Muscle layer of duodenum (tissue), 2 donors: Measurements from ENCODE around the gene TMEFF1.

Source experiments
- H3K27ac ChIP-seq: one replicate; pipeline ENCODE4 v1.7.0; 2013; ENCODE audit warnings: mild to moderate bottlenecking, low read length
- H3K27me3 ChIP-seq: one replicate; pipeline ENCODE4 v1.7.0; 2013; ENCODE audit warnings: low read depth, mild to moderate bottlenecking, control low read depth, low read length
- H3K36me3 ChIP-seq, 2 donors: one replicate each; pipeline ENCODE4 v1.7.0; 2013; ENCODE audit warnings: low read length in 2 of 2, control low read depth in 1 of 2, mild to moderate bottlenecking in 1 of 2; ENCODE audit not compliant: insufficient read depth in 2 of 2, control insufficient read depth in 1 of 2
- H3K4me1 ChIP-seq, 2 donors: one replicate each; pipeline ENCODE4 v1.7.0; 2013; ENCODE audit warnings: low read length in 2 of 2, mild to moderate bottlenecking in 2 of 2, control low read depth in 1 of 2, moderate library complexity in 1 of 2; ENCODE audit not compliant: insufficient read depth in 2 of 2, control insufficient read depth in 1 of 2
- H3K4me3 ChIP-seq, 2 donors: one replicate each; pipeline ENCODE4 v1.7.0; 2013; ENCODE audit warnings: low read length in 2 of 2, low read depth in 1 of 2, mild to moderate bottlenecking in 1 of 2
- H3K9me3 ChIP-seq, 2 donors: one replicate each; pipeline ENCODE4 v1.7.0; 2013; ENCODE audit warnings: low read length in 2 of 2, control low read depth in 1 of 2, mild to moderate bottlenecking in 1 of 2; ENCODE audit not compliant: control insufficient read depth in 1 of 2
- donor health status: healthy.

The TMEFF1 gene, protein sequence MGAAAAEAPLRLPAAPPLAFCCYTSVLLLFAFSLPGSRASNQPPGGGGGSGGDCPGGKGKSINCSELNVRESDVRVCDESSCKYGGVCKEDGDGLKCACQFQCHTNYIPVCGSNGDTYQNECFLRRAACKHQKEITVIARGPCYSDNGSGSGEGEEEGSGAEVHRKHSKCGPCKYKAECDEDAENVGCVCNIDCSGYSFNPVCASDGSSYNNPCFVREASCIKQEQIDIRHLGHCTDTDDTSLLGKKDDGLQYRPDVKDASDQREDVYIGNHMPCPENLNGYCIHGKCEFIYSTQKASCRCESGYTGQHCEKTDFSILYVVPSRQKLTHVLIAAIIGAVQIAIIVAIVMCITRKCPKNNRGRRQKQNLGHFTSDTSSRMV

DNA sequence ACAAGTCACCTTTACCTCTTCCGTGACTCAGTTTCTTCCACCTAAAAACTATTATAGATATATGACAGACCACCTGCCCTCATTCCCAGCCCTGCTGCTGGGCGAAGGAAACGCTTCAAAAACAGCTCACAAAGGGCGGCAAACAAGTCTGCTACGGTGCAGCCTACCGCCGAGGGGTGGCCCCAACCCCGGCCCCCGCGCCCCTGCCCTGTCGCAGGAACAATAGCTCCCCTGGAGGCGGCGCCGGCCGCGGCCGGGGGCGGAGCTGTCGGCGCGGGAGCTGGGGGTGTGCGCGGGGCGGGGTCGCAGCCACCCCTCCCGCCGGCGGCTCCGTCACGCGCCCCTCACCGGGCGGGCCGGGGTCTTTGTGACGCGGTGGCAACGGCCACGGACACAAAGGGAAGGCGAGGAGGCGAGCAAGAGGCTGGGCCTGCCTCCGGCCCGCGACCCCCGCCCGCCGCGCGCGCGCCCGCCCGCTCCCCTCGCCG, at the start of gene TMEFF1:
Gene TMEFF1 (plus strand): TSS at position 362 of the 488 bp plus-strand sequence. CDS start 396 bp downstream, outside the sequence.
- H3K36me3 ChIP-seq: no peaks in the 10 kb centered on the region
- no peak within 1 kb of the TSS for H3K27ac ChIP-seq
- H3K9me3 ChIP-seq: no peaks in the 10 kb centered on the region
- peaks cover 0 to 5% of the 10 kb centered on the region in 2 donors for H3K4me1 ChIP-seq
- H3K27me3 ChIP-seq: no peaks in the 10 kb centered on the region
- peak within 1 kb of the TSS in 1 of 2 donors; percentile 81 for H3K4me3 ChIP-seq

DNA sequence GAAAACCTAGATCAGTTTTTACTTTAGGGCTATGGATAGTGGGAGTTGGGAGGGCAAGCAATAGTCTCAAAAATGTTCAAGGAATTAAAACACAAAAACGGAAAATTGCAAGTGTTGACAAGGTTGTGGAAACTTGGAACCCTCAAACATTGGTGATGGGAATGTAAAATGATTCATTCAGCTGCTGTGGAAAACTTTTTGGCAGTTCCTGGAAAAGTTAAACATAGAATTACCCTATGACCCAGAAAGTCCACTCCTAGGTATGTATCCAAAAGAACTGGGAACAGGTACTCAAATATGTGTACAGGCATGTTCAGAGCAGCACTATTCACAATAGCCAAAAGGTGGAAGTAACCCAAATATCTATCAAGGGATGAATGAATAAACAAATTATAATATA, 47.2 kb upstream of the TMEFF1 start:
- Histone ChIP-seq H3K27me3 (no peaks in the 10 kb centered on the region), H3K36me3 (peaks cover 0 to 6% of the 10 kb centered on the region in 2 donors), H3K9me3 (no peaks in the 10 kb centered on the region), H3K27ac (peak overlapping the region; percentile 94), H3K4me3 (peak overlapping the region in 1 of 2 donors; percentile 91), H3K4me1 (peaks cover 7 to 16% of the 10 kb centered on the region in 2 donors)

DNA sequence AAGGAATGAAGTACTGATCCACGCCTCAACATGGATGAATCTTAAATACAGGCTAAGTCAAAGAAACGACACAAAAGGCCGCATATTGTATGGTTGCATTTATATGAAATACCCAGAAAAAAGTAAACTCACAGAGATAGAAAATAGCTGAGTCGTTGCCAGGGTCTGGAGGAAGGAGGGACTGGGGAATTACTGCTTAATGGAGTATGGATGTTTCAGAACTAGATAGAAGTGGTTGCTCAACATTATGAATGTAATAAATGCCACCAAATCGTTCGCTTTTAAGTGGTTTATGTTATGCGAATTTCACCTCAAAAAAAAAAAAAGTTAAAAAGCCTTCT, 46.8 kb upstream of the TMEFF1 start:
- Histone ChIP-seq H3K27ac (peak overlapping the region; percentile 94), H3K4me1 (peaks cover 7 to 16% of the 10 kb centered on the region in 2 donors), H3K36me3 (peaks cover 0 to 6% of the 10 kb centered on the region in 2 donors), H3K9me3 (no peaks in the 10 kb centered on the region), H3K4me3 (peak overlapping the region; percentile 73 to 91), H3K27me3 (no peaks in the 10 kb centered on the region)

DNA sequence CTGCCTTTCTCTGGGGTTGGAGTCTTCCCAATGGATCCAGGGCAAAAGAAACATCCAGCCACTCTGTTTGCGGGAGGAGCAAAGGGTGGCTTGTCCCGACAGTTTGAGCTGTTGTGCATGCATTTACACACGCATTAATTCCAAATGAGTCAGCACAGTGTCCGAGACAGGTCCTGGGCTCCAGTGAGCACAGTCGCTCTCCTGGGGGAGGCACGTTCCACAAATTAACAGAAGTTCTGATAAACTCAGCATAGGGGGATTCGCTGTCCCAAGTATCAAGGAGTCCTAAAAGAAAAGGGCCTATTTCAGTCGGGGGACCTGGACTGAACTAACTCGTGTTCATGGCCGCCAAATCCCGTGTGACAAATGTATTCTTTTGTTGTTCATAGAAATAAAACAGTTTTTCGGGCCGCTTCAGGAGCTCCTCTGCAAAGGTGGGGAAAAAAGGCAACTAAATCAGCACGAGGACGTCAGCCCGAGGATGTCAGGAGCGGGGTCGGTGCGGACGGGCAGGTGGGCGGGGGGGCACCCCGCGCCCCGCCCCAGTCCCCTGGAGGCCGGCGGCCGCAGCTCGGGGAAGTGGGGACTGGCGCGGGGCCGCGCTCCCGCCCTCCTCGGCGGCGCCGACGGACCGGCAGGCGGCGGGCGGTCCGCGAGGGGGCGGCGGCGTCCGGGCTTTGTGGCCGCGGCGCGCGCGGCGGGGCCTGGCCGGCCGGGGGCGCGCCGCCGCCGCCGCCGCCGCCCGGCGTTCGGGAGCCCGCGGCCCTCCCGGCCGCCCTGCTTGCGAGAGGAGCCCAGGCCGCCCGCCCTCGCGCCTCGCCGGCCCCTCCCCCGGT, 46.2 kb upstream of the TMEFF1 start, which contains the start of gene MSANTD3:
Gene MSANTD3 (plus strand): TSS at position 614 of the 836 bp plus-strand sequence. CDS start 14,796 bp downstream, outside the sequence.
- H3K4me3 ChIP-seq: peak within 1 kb of the TSS; percentile 73 to 91
- peaks cover 0 to 6% of the 10 kb centered on the region in 2 donors for H3K36me3 ChIP-seq
- peak within 1 kb of the TSS; percentile 94 for H3K27ac ChIP-seq
- H3K9me3 ChIP-seq: no peaks in the 10 kb centered on the region
- no peaks in the 10 kb centered on the region for H3K27me3 ChIP-seq
- H3K4me1 ChIP-seq: peaks cover 7 to 16% of the 10 kb centered on the region in 2 donors

DNA sequence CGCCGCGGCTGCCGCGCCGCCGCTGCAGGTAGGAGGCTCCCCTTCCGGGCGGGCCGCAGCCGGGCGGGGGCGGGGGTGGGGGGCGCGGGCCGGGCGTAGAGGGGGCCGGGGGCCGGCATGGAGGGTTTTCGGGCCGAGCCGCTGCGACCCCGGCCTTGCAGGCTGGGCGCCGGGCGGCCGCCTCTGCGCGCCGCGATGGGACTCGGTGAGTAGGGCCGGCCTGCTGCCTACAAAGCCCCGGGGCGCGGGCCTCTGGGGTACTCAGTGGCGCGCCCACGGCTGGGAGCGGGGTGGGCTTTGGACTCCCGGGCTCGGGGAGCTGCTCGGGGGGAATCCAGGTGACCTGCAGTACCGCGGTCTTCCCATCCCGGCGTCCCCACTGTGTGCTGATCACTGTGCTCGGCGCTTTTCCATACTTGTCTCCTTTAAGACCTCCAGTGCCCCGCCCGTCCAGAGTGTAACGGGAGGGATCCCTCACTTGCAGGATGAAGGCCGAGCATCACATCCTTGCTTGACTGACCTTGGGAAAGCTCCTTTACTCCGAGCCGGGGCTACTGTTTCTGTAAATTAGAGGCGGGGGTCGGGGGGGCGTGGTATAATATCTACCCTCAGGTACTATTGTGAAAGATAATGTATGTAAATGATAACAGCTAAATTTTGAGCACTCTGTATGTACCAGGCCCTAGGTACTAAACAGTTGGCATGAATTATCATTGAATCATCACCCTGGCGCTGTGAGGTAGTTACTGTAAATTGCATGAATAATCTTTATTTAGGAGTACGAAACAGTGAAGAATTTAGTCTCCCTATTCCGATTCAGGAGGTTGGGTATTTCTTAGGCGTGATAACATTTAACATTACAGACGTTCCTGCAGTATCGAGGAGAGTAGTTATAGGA, 45.3 kb upstream of the TMEFF1 start:
- Histone ChIP-seq H3K27ac (peak overlapping the region; percentile 91), H3K4me1 (peaks cover 7 to 16% of the 10 kb centered on the region in 2 donors), H3K9me3 (no peaks in the 10 kb centered on the region), H3K36me3 (peaks cover 0 to 6% of the 10 kb centered on the region in 2 donors), H3K4me3 (peak overlapping the region; percentile 66 to 71), H3K27me3 (no peaks in the 10 kb centered on the region)

DNA sequence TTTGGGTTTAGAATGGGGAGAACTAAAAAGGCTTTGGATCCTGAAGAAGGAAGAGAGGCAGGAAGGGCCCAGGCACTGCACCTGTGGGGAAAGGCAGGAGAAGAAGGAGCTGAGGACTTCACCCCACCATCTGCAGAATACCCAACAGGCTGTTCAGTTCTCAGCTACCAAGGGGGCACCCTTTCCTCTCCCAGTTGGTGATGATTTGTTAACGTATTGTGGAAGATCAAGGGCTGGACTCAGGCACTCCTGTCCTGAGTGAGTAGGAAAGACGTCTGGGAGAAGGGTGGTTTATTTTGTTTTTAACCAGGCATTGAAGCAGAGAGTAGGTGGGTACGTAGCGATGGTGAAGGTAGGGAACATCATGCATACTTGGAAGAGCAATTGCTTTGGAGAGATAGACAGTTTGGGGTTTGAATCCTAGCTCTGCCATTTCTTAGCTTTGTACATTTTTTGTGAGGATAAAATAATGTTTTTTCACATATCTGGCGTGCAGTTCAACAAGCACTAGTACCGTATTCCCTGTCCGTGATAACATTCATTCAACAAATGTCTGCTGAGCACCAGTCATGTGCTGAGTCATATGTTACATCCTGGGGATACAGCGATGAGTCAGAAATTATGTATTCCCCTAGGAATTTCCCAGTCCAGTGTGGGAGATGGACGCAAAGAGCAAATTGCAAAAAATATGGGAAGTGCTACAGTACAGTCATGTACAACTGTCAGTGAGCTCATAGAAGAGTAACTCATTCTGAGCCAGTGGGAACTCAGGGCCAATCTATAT, 43.9 kb upstream of the TMEFF1 start:
- no peaks in the 10 kb centered on the region for H3K9me3 ChIP-seq
- peaks cover 0 to 6% of the 10 kb centered on the region in 2 donors for H3K36me3 ChIP-seq
- peak overlapping the region; percentile 91 for H3K27ac ChIP-seq
- H3K27me3 ChIP-seq: no peaks in the 10 kb centered on the region
- H3K4me3 ChIP-seq: no peak overlapping the region
- H3K4me1 ChIP-seq: peaks cover 7 to 16% of the 10 kb centered on the region in 2 donors

DNA sequence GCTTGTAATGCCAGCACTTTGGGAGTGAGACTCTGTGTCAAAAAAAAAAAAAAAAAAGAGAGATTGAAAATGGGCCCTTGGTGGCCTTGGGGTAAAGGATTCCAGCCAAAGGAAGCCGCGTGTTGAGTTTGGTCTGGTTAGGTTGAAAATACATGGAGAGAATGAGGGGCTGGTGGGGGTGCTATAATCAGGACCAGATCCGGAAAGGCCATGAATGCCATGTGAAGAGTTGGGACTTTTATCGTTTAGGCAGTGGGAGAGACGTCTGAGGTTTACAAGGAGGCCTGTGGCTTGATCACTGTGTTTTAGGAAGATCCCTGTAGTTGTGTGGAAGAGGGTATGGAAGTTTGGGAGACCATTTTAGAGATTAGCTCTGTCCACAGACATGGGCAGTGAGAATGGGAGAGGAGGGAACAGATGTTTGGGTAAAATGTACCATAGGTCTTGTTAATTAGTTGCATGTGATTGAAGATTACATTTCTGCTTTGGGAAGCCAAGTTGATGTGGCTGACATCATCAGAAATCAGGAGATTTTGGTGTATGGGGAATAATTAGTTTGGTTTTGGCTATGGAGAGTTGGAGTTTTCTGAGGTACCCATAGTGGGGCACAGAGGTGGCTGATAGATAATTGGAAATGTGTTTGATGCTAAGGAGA, 42.5 kb upstream of the TMEFF1 start:
- Histone ChIP-seq H3K9me3 (no peaks in the 10 kb centered on the region), H3K4me1 (peaks cover 7 to 16% of the 10 kb centered on the region in 2 donors), H3K27ac (no peak overlapping the region), H3K27me3 (no peaks in the 10 kb centered on the region), H3K36me3 (peaks cover 0 to 6% of the 10 kb centered on the region in 2 donors), H3K4me3 (no peak overlapping the region)

DNA sequence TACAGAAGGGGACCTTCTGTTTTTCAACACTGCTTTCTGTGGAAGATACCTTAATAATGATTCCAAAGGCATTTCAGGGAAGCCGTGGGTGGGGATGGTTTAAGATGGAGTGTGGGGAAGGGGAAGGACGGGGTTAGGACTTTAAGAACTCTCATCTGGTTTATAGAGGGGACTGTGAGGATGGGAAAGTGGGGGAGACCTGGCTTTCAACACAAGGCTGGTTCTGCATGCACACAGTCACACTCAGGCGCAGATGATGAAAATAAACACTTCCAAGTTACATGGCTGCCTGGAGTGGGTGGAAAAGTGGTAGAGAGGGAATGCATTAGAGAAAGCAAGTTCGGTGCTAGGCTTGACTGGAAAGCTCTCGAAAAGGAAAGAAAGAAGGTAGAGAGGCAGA, 41.1 kb upstream of the TMEFF1 start:
- no peaks in the 10 kb centered on the region for H3K9me3 ChIP-seq
- H3K27ac ChIP-seq: no peak overlapping the region
- H3K27me3 ChIP-seq: no peaks in the 10 kb centered on the region
- H3K4me3 ChIP-seq: no peak overlapping the region
- H3K4me1 ChIP-seq: peaks cover 0 to 16% of the 10 kb centered on the region in 2 donors
- H3K36me3 ChIP-seq: peaks cover 0 to 6% of the 10 kb centered on the region in 2 donors

DNA sequence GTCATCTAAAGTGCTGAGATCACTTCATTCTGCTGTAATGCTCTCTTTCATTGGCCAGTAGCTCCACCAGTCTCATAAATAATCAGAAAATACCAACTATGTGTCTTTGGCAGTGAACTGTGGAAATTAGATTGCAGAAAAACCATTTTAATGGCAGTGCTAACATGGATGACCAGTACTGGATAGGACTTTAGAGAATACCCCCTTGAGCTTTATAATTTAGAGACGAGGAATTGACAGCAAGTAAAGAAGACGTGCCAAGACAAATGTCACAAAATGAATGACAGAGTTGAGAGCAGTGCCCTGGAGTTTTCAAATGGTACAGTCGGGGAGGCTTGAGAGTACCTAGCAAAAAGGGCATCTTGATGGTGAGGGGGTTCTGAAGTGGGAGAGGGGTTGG, 40.2 kb upstream of the TMEFF1 start:
- no peak overlapping the region for H3K27ac ChIP-seq
- peaks cover 0 to 6% of the 10 kb centered on the region in 2 donors for H3K36me3 ChIP-seq
- H3K4me3 ChIP-seq: no peak overlapping the region
- H3K9me3 ChIP-seq: no peaks in the 10 kb centered on the region
- H3K27me3 ChIP-seq: no peaks in the 10 kb centered on the region
- peaks cover 0 to 16% of the 10 kb centered on the region in 2 donors for H3K4me1 ChIP-seq

DNA sequence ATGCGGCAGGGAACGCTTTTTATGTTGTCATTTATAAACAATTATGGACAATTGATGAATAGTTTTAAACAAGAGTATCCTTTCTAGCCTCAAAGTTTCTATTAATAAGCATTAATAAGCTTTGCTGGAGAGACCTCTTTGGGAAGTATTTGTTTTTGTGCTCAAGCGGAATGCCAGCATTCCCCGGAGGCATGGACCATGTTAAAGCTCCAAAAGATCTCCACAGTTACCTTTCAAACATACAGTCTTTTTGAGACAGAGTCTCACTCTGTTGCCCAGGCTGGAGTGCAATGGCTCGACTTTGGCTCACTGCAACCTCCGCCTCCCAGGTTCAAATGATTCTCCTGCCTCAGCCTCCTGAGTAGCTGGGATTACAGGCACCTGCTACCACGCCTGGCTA, 36.4 kb upstream of the TMEFF1 start:
- H3K36me3 ChIP-seq: no peaks in the 10 kb centered on the region
- no peak overlapping the region for H3K27ac ChIP-seq
- no peaks in the 10 kb centered on the region for H3K9me3 ChIP-seq
- no peak overlapping the region for H3K4me3 ChIP-seq
- H3K4me1 ChIP-seq: no peaks in the 10 kb centered on the region
- no peaks in the 10 kb centered on the region for H3K27me3 ChIP-seq
